ENCODE measurements around the gene LGALS3.

The LGALS3 gene

GRCh38 chr14:55102141-55102621 lies 26.9 kb upstream of the LGALS3 start:
- Histone ChIP-seq H3K4me1 (ENCODE audit: control insufficient read depth, insufficient read depth, low read length) (peaks cover 15% of the 10 kb centered on the region), H3K27ac (ENCODE audit: extremely low read depth, low read depth, low read length) (peak overlapping the region; percentile 54), H3K9me3 (ENCODE audit: control insufficient read depth, insufficient read depth, low read depth, low read length) (no peaks in the 10 kb centered on the region), H3K36me3 (ENCODE audit: control insufficient read depth in 2 of 2, insufficient read depth in 1 of 2, low read length in 2 of 2) (no peaks in the 10 kb centered on the region), H3K4me3 (ENCODE audit: low read depth, low read length) (no peak overlapping the region)
- ChIA-PET POLR2A (interaction anchor here (1.0 to 1.3 kb wide), 3 partner anchors 7 to 51 kb away, joined by 3 to 9 read pairs (median 5); partner anchors contain the start of gene MAPK1IP1L), CTCF (interaction anchor here (1.2 to 2.5 kb wide), 2 partner anchors 13 to 168 kb away, joined by 3 to 9 read pairs; no protein-coding TSS in a partner anchor)
- TF ChIP-seq MYNN (tag by site-specific recombination; IDR thresholded peaks at IDR 0.05; ENCODE audit: borderline replicate concordance) (0 out of 2 replicates have a peak, but pooled peaks have one; percentile 41), OVOL3 (tag by site-specific recombination; IDR thresholded peaks at IDR 0.05) (no peak), SP7 (tag by site-specific recombination; IDR thresholded peaks at IDR 0.05) (no peak), ZNF114 (tag by site-specific recombination; IDR thresholded peaks at IDR 0.05) (no peak), ZNF24 (tag by site-specific recombination; IDR thresholded peaks at IDR 0.05) (peak; percentile 48; the same call in 1 of the 2 replicates), GLIS1 (tag by site-specific recombination; IDR thresholded peaks at IDR 0.05) (peak; percentile 68), ZNF600 (tag by site-specific recombination; IDR thresholded peaks at IDR 0.05) (0 out of 2 replicates have a peak, but pooled peaks have one; percentile 40), TCF7L2 (IDR thresholded peaks at IDR 0.05; ENCODE audit: borderline replicate concordance, low read depth, low read length) (no peak), INSM2 (tag by site-specific recombination; IDR thresholded peaks at IDR 0.05) (no peak), GFI1B (tag by site-specific recombination; IDR thresholded peaks at IDR 0.05) (no peak), ZIC2 (tag by site-specific recombination; IDR thresholded peaks at IDR 0.05) (peak; percentile 90), ZNF48 (tag by site-specific recombination; IDR thresholded peaks at IDR 0.05) (no peak), HOXA7 (CRISPR knock-in tag; IDR thresholded peaks at IDR 0.05; ENCODE audit: borderline replicate concordance) (no peak), ZNF548 (tag by site-specific recombination; IDR thresholded peaks at IDR 0.05) (no peak)

DNA sequence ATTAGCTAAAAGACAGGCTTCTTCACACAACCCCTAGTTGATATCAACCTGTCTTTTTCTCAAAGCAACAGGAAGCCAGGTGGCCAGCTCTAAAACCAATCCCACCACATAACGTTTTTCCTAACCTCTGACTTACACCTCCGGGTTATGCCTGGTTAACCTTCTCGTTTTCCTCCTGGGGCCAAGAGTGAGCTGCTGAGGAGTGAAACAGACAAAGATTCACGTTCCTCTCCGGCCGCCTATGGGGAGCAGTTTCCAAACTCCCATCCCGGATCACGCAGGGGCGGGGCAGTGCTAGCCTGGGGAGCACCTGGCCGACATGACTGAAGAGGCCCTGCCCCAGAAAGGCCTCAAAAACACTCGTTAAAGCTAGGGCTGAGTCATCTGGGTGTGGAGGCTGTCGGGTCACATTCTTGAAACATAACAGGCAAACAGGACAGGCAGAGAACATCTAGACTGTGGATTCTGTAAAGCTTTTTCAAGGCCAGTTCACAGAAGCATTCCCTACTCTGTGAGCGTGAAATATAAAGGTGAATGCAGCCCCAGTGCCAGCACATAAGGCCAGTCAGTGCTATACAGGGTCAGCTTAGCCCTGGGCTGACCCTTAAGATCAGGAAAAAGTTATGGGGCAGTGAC lies 25.9 kb upstream of the LGALS3 start:
- Histone ChIP-seq H3K9me3 (ENCODE audit: control insufficient read depth, insufficient read depth, low read depth, low read length) (no peaks in the 10 kb centered on the region), H3K4me1 (ENCODE audit: control insufficient read depth, insufficient read depth, low read length) (peaks cover 15% of the 10 kb centered on the region), H3K36me3 (ENCODE audit: control insufficient read depth in 2 of 2, insufficient read depth in 1 of 2, low read length in 2 of 2) (no peaks in the 10 kb centered on the region), H3K27ac (ENCODE audit: extremely low read depth, low read depth, low read length) (peak overlapping the region; percentile 54), H3K4me3 (ENCODE audit: low read depth, low read length) (no peak overlapping the region; the same call in 1 of the 2 replicates)
- ChIA-PET POLR2A (interaction anchor here (0.7 to 1.3 kb wide), 7 partner anchors 8 to 52 kb away, joined by 3 to 9 read pairs (median 3); partner anchors contain the start of genes LGALS3 and MAPK1IP1L), CTCF (interaction anchor here (0.6 to 2.5 kb wide), 6 partner anchors 10 to 168 kb away, joined by 3 to 9 read pairs (median 4); no protein-coding TSS in a partner anchor)
- no peak for TF ChIP-seq ZBTB48 (tag by site-specific recombination; IDR thresholded peaks at IDR 0.05)
- no peak for TF ChIP-seq ZNF660 (tag by site-specific recombination; IDR thresholded peaks at IDR 0.05)
- no peak for TF ChIP-seq ZSCAN16 (tag by site-specific recombination; IDR thresholded peaks at IDR 0.05)
- TF ChIP-seq SP7 (tag by site-specific recombination; IDR thresholded peaks at IDR 0.05), result peak; percentile 41; the same call in 1 of the 2 replicates
- peak; percentile 85 for TF ChIP-seq ZNF394 (tag by site-specific recombination; IDR thresholded peaks at IDR 0.05; ENCODE audit: borderline replicate concordance)
- no peak for TF ChIP-seq ZBTB8A (tag by site-specific recombination; IDR thresholded peaks at IDR 0.05)
- TF ChIP-seq, protein P1, sequence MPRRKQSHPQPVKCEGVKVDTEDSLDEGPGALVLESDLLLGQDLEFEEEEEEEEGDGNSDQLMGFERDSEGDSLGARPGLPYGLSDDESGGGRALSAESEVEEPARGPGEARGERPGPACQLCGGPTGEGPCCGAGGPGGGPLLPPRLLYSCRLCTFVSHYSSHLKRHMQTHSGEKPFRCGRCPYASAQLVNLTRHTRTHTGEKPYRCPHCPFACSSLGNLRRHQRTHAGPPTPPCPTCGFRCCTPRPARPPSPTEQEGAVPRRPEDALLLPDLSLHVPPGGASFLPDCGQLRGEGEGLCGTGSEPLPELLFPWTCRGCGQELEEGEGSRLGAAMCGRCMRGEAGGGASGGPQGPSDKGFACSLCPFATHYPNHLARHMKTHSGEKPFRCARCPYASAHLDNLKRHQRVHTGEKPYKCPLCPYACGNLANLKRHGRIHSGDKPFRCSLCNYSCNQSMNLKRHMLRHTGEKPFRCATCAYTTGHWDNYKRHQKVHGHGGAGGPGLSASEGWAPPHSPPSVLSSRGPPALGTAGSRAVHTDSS (tag by site-specific recombination; IDR thresholded peaks at IDR 0.05), result no peak
- no peak for TF ChIP-seq ZNF121 (tag by site-specific recombination; IDR thresholded peaks at IDR 0.05)
- TF ChIP-seq GLIS1 (tag by site-specific recombination; IDR thresholded peaks at IDR 0.05), result 0 out of 2 replicates have a peak, but pooled peaks have one; percentile 18
- TF ChIP-seq SCRT2 (tag by site-specific recombination; IDR thresholded peaks at IDR 0.05), result peak; percentile 33; the same call in 1 of the 2 replicates
- TF ChIP-seq ZNF324 (tag by site-specific recombination; IDR thresholded peaks at IDR 0.05), result no peak
- no peak for TF ChIP-seq ZNF37A (tag by site-specific recombination; IDR thresholded peaks at IDR 0.05)
- no peak for TF ChIP-seq ZEB2 (tag by site-specific recombination; IDR thresholded peaks at IDR 0.05)
- TF ChIP-seq ZBTB1 (tag by site-specific recombination; IDR thresholded peaks at IDR 0.05), result no peak
- no peak for TF ChIP-seq KLF16 (tag by site-specific recombination; IDR thresholded peaks at IDR 0.05)
- TF ChIP-seq KLF8 (tag by site-specific recombination; IDR thresholded peaks at IDR 0.05), result peak; percentile 45; the same call in 1 of the 2 replicates
- no peak; the same call in 1 of the 2 replicates for TF ChIP-seq ZSCAN30 (tag by site-specific recombination; IDR thresholded peaks at IDR 0.05)
- TF ChIP-seq KLF9 (tag by site-specific recombination; IDR thresholded peaks at IDR 0.05; ENCODE audit: low read depth), result peak; percentile 42; the same call in 1 of the 2 replicates
- TF ChIP-seq ZNF335 (tag by site-specific recombination; conservative IDR thresholded peaks at IDR 0.05), result peak; percentile 65
- no peak for TF ChIP-seq ZNF580 (tag by site-specific recombination; IDR thresholded peaks at IDR 0.05)

All from HEK293 (cell line).